ENCODE results near the gene KCNN2.

The KCNN2 gene

DNA sequence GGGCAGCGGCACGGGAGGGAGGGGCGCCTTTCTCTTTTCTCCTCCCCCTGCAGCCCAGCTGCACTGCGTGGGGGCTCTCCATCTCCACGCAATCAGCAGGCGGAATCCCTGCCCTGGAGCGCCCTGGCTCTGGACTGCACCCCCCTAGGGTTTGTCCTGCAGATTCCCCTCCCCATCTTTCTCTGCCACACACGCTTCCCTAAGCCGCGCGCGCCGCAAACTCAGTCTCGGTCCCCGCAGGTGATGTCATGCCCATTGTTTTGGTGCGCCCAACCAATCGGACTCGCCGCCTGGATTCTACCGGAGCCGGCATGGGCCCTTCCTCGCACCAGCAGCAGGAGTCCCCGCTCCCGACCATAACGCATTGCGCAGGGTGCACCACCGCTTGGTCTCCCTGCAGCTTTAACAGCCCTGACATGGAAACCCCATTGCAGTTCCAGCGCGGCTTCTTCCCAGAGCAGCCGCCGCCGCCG, at the start of gene KCNN2:
Gene KCNN2 (plus strand): TSS at position 347 of the 473 bp plus-strand sequence. CDS start 70 bp downstream, at position 417.
- no peak for DNase-seq

DNA sequence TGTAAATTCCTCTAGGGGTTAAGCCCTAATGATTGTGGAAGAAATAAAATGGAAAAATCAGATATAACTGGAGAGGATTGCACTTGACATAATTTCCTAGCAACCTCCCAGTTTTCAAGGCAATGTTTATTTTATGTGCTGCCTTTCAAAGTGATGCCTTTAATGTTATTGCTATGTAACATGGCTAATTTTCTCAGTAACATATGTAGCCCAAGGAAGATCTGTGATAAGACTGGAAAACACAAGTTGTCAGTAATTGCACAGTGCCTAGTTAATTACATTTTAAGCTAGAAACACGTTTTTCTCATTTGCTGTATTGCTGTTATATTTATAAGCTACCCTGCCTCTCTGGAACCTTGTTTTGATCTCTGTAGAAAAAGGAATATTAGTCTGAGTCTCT, 49.2 kb upstream of the KCNN2 start:
- no peak for DNase-seq

DNA sequence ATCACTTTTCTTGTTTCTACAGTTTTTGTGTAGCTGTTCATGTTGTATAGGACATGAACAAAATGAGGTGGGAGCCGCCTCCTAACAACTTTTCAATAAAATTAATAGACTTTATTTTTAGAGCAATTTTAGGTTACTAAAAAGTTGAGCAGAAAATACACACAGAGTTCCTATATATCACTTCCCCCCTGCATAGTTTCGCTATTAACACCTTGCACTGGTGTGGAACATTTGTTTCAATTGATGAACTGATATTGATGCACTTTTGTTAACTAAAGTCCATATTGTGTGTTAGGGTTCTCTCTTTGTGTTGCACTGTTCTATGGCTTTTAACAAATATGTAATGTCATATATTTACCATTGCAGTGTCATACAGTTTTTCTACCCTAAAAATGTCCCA, 47.8 kb upstream of the KCNN2 start:
- DNase-seq = no peak

DNA sequence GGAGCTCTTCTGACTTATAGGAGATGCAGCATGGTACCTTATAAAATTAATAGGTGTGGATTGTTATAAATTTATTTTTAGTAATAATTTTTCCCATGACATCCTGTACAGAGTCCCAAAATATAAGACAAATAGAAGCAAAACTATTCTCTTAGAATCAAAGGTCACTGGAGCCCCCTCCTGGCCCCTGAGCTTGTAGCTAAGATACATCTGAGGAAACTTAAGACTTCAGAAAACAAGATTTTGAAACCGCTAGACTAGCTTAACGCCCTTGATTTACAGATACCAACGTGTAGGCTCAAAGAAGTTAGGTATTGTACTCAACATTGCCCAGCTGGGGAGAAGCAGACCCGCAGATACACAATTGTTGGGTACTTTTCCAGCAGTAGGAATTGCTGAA, 45.7 kb upstream of the KCNN2 start:
- no peak for DNase-seq

DNA sequence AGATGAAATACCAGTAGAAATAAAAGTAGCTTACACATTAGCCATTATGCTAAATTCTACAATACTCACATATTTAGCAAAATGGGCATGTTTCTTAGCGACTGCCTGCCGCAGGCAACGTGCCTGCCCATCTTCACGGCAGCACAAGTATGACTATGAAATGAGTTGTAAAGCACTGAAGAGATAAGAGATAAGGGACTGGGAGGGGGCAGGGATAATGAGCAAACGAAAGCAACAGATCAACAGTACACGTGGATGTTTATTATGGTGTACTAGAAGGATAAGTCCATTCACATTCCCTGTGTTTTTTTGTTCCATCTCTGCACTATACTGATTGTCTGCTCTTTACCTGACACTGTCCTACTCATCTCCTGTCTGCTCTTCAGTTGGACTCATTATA, 44.1 kb upstream of the KCNN2 start:
- DNase-seq = no peak

DNA sequence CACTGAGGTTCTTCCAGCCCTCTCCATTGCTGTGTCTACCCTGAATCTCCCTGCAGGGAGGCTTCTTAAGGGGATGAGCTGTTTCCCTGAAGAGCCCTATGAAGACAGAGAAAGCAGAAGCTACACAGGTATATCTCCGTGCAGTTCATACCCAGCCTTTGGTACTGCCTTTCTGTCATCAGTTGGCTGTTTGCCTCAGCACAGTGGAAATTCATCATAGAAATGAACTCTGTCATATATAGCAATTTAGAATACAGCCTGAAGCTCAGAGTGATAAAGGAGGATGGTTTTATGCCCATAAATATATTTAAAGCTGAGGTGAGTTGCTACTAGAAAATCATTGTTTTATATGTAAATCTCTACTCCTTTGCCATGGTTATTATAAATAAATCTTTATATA, 42.6 kb upstream of the KCNN2 start:
- no peak for DNase-seq

DNA sequence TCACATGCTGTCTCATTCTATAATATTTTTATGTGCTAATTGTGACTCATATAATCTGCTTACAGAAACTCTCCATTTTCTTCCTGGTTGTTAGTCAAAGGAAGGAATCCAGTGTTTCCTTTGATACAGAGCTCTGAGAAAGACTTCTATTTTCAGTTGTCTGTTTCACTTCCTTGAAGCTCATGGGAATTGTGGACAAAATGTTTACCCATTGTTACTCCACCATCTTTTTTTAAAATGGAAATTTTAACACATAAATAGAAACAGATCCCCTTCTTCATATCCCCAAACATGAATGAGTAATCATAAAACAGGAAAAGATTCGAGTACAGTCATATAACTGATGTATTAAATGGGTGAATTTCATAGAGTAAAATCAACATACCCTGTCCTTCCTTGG, 42.0 kb upstream of the KCNN2 start:
- DNase-seq = no peak

DNA sequence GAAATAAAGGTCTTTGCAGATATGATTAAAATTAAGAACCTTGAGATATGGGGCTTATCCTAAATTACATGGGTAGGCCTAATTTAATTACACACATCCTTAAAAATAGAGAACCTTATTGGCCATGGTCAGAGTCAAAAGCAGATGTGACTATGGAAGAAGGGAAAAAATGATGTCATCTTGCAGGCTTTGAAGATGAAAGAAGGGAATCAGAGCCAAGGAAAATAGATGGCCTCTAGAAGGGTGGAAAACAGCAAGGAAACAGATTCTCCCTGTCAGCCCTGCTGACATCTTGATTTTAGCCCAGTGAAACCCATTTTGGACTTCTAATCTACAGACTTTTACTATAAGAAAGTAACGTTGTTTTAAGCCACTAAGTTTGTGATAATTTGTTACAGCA, 37.6 kb upstream of the KCNN2 start:
- DNase-seq = no peak

DNA sequence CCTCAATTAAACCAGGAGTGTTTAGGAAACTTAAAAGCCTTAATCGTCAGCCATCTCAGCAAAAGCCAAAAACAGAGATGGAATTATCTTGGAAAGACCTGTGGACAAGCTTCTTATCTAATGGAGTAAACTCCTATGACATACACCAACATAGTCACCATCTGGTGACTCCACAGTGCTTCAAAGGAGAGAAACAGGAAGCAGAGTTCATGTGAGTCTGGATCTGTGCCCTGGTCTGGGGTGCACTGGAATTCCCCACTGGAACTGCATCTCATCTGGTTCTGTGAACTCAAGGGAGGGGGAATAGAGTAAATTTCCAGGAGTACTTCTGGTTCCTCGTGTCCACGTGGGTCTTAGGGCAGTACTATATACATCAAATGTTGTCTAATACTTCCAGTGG, 36.3 kb upstream of the KCNN2 start:
- DNase-seq = no peak

DNA sequence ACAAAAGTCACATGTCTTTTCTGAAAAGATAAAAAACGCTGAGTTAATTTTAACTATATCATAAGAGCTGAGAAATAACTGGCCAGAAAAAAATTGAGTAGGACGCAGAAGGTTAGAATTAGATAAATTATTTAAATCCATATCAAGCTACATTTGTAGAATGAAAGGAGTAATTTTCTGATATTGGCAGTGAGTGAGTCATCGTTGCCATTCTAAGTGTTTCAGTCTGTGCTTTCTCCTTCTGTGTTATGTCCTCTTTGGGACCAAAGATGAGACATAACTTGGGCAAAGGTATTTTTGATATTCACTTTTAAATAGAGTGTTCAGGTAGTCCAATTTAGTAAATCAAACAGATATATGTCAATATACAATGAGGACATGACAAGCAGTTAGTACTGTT, 34.4 kb upstream of the KCNN2 start:
- no peak for DNase-seq

DNA sequence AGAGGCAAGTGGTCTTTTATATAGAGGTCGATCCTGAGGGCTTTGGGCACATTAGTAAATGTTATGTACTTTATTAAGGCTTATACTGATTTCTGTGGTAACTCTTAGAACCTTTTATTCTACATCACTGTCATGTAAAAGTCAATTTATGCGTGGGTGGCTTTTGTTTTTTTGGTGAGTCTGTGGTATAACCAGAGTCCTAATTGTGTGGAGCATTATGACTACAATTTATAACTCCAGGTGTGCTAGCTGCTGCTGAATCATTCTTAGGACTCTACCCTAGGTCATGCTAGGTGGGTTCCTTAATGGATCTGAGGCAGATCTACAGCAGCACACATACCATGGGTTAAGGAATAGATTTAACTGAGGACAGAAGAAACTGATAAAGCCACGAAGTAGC, 33.9 kb upstream of the KCNN2 start:
- no peak for DNase-seq

DNA sequence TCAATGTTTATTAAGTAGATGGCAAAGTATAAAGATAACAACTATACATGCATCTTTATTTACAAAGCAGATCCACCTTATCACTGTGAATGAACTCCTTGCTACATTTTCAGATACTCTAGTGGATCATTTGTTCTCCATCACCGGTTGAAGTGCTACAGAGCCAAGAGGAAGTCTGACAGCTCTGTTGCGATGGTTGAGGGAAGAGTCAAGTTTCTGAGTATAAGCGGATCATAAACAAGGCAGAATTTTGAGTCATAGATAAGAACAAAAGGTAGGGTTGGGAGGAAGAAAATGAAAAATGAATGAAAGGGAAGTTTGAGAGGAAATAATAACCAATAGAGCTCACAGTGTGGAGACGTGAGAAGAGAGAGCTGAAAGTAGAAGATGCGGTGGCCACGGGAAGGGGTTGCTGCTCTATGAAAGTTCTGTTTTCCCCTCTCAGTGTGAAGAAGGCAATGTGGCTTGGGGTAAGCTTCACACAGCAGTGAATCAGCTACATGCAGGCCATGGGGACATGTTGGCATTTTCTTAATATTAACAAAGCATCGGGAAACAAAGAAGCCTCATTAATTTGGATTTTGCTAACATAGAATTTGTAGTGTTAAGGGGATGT, 30.8 kb upstream of the KCNN2 start:
- no peak for DNase-seq

DNA sequence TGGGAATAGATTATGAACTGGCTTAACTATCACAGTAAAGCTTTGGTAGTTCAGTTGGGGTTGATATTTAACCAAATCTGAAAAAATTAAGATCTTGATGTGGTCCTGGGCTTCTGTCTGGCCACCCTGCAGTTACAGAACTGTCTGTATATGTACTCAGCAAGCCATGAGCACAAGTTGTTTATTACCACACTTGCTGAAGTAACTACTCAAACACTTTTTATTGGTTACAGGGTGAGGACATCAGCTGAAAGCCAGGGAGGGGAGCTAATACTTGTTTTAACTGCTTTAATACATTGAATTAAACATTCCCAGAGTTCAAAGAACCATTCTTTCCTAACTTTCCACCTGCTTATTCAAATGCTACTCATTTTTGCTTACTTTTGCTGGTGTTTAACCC, 29.4 kb upstream of the KCNN2 start:
- DNase-seq = no peak

DNA sequence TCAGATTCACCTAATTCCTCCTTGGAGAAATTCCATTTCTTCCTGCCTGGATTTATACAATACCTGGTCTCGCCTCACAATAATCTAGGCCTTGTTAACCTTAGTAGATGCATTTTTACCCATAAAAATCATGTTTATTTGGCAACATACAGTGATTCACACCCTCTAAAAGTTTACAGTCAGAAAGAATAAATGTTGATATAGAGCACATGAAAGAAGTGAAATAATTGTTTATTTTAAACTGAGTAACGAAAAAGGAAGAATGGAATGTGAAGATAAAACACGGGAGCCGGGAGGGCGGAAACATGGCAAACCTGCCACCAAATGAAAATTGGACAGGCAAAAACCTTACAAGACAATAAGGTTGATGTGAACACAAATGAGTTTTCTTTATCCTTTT, 28.9 kb upstream of the KCNN2 start:
- DNase-seq = no peak

DNA sequence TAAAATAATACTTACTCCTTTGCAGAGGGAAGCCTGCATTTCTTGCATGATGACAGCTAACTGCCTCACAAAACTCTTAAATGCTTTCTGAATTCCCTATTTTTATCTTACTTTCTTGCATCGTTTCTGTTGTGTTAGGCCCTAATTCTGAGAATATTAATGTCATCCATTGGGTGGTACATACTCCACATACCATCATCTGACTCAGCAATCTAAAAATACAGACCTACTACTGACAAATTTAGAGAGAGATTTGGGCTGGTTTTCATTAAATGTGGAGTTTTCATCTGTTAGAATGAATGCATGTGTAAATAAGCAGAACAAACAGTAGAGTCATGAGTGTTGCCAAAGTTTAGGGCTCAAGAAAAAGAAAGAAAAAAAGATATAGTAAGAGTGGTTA, 26.5 kb upstream of the KCNN2 start:
- DNase-seq = no peak

DNA sequence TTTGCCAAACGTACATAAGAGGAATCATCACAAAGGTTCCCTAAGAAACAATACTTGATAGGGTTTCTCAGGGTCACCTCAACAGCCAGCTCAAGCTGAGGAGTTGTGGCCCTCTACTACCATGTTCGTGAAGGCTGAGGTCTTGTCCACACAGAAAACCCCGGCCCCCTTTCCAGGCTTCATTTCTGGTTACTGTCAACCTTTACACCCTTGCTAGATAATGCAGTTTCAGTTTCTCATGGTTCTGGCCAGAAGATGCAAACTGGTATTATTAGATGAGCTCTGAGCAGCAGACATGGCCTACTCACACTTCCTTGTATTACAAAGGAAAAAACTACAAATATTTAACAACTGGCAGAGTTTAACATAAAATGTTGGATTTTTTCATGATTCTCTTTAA, 22.8 kb upstream of the KCNN2 start:
- no peak for DNase-seq

DNA sequence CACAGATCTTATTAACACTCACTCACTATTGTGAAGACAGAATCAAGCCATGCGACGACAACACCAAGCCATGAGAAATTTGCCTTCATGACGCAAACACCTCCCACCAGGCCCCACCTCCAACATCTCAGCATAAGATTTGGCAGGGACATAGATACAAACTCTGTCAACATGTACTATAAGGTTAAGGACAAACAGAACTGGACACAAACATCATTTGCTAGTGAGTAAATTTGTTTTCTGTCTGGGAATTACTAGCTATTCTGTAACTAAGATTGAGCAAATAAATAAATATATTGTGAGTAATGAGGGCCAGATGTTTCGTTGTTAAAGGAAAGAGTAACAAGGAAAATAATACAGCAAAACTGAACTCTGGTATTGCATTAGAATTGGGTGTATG, 15.7 kb upstream of the KCNN2 start:
- DNase-seq = no peak

DNA sequence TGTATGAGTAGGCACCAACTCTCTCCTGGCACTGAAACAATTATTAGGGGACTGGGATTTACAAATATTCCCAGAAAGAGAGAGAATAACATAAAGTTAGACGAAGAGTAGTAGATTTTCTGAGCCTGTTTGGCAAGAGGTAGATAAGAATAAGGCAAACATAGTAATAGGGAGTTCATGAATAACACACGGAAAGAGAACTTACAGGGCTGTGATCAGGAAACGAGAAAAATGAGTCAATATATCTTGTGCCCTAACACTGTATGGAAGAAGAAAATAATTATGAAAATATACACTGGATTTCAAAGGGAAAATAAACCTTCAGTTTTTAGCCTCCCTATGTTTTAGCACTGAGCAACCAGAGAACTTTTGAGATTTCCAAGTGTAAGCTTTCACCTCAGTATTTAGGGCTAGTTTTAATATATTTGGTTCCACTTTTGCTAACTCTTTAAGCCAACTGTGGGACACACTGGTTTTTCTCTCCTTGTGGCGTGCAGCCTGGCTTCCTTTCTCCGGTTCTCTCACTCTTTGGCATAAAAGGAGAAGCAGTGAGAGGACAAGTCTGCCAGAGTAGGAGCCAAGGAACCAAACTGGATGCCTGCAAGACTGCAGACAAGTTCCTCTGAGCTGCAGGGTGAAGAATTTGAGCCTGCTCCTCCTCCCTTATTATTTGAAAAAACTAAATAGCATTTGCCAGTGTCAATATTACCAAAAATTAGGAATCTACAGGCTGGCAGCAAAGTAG, 6.6 kb upstream of the KCNN2 start:
- DNase-seq = no peak

DNA sequence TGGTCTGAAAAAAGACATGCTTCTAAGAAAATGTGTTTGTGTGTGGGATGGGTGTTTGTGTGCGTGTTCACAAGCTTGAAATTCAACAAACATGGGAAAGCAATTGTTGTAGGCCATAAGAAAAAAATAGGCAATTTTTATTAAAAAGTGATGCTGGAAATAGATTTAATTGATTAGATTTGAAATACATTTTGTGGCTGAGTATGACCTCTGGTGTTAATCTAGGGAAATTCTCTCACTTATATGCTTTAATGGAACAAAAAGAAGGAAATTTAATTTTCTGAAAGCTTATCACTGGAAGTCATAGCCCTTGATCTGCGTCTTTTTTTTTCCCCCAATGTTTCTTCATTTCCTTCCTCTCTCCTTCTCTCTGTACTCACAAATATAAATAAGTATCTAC, 3.5 kb upstream of the KCNN2 start:
- DNase-seq = no peak

DNA sequence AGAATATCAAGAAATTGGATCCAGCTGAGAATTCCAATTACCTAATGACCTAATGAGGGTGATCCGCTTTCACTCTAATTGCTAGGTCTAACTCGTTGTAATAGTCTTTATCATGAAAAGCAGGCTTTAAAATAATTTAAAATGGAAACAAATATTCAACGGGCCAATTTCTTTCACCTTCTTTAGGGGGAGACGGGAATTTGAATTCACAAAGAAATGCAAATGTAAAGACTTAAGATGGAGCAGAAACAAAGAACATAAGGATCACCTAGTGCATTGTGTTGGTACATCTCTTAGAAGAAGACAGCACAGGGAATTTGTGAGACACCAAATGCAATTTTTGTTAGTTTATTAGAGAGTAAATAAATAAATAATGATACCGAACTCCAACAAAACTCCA, 1.5 kb upstream of the KCNN2 start:
- DNase-seq = no peak

DNA sequence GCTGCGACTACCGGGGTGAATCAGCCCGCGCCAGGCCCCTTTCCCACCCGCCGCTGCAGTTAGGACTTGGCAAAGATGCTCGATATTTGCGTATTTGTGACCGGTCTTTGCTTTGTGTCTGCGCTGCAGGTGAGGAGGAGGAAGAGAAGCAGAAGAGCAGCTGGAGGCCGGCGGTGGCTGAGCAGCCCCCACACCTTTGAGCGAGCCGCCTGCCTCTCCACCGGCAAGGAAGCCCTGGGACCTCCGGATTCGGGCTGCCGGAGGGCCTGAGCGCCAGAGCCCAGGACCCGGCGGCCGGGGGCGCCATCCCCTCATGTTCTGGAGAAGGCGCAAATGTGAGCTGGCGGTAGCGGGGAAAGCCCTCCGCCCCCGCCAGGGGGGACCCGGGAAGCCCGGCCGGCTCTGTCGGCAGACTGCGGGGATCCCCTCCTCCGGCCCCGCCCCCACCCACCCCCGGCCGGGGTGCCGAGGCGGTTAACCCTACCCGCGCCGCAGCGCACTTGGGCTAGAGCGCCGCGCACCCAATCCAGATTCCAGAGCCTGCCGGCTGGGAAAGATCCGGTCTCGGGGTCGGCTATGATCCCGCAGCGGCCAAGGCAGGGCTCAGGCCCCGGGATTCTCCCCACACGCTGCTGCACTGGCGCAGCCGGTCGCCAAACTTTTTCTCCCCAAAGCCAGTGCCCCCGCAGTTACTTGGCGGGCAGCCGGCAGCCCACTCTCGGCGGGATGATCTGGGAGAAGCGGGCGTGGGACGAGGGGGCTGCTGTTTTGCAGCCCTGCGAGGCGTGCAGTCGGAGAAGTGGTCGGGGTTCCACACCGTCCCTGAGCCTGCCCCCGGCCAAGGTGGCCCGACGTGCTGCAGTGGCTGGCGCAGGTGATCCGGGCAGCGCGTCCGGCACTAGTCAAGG, 800 bp upstream of the KCNN2 start:
- DNase-seq = no peak

DNA sequence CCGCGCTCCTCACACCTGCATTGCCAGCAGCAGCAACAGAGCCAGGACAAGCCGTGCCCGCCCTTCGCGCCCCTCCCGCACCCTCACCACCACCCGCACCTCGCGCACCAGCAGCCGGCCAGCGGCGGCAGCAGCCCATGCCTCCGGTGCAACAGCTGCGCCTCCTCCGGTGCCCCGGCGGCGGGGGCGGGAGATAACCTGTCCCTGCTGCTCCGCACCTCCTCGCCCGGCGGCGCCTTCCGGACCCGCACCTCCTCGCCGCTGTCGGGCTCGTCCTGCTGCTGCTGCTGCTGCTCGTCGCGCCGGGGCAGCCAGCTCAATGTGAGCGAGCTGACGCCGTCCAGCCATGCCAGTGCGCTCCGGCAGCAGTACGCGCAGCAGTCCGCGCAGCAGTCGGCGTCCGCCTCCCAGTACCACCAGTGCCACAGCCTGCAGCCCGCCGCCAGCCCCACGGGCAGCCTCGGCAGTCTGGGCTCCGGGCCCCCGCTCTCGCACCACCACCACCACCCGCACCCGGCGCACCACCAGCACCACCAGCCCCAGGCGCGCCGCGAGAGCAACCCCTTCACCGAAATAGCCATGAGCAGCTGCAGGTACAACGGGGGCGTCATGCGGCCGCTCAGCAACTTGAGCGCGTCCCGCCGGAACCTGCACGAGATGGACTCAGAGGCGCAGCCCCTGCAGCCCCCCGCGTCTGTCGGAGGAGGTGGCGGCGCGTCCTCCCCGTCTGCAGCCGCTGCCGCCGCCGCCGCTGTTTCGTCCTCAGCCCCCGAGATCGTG, 517 bp downstream of the KCNN2 start:
- no peak for DNase-seq

Measured in hematopoietic multipotent progenitor cell treated with erythropoietin and hydrocortisone succinate and interleukin-3 and kit ligand, for 8 days (in vitro differentiated cells).